Endodermal cell (in vitro differentiated cells): ENCODE data around the gene AAK1. TPM values are rescaled to one million over a fixed set of nuclear protein-coding genes. Genes with fewer than 3 reads are reported as not detected.

ENCODE experiments used
- DNase-seq: peaks from one replicate; pipeline ENCODE4 v3.0.0-alpha.2; 2017
- H3K27ac ChIP-seq: 2 replicates; pipeline ENCODE4 v1.5.1; 2013; ENCODE audit warnings: mild to moderate bottlenecking, low read depth, low read length, moderate library complexity
- H3K27me3 ChIP-seq: 2 replicates; pipeline ENCODE4 v1.6.1; 2013; ENCODE audit warnings: mild to moderate bottlenecking, low read length, moderate library complexity; ENCODE audit not compliant: insufficient read depth, control insufficient read depth, poor library complexity, severe bottlenecking
- H3K36me3 ChIP-seq: 2 replicates; pipeline ENCODE4 v1.7.0; 2013; ENCODE audit warnings: mild to moderate bottlenecking, low read length, moderate library complexity; ENCODE audit not compliant: control insufficient read depth, insufficient read depth
- H3K4me1 ChIP-seq: one replicate; pipeline ENCODE4 v1.7.0; 2013; ENCODE audit warnings: low read length; ENCODE audit not compliant: control insufficient read depth, insufficient read depth
- H3K4me3 ChIP-seq: 2 replicates; pipeline ENCODE4 v1.5.1; 2013; ENCODE audit warnings: mild to moderate bottlenecking, low read length, moderate library complexity
- H3K9ac ChIP-seq: 2 replicates; pipeline ENCODE4 v1.6.1; 2013; ENCODE audit warnings: mild to moderate bottlenecking, low read length, moderate library complexity; ENCODE audit not compliant: poor library complexity, severe bottlenecking; ENCODE audit errors: extremely low read depth
- H3K9me3 ChIP-seq: 2 replicates; pipeline ENCODE4 v1.6.1; 2013; ENCODE audit warnings: mild to moderate bottlenecking, low read length, moderate library complexity; ENCODE audit not compliant: control insufficient read depth
- H3K27ac Mint-ChIP-seq: 2 replicates; pipeline ENCODE4 v1.8.0; 2020; ENCODE audit warnings: mixed read lengths
- H3K27me3 Mint-ChIP-seq: 2 replicates; pipeline ENCODE4 v1.8.0; 2021; ENCODE audit warnings: mild to moderate bottlenecking, mixed read lengths; ENCODE audit not compliant: insufficient read depth
- H3K36me3 Mint-ChIP-seq: 2 replicates; pipeline ENCODE4 v1.8.0; 2020; ENCODE audit warnings: low read depth, mixed read lengths
- H3K4me1 Mint-ChIP-seq: 2 replicates; pipeline ENCODE4 v1.8.0; 2020; ENCODE audit warnings: mixed read lengths
- H3K4me3 Mint-ChIP-seq: 2 replicates; pipeline ENCODE4 v1.8.0; 2020; ENCODE audit warnings: mild to moderate bottlenecking, moderate library complexity, mixed read lengths
- H3K9me3 Mint-ChIP-seq: 2 replicates; pipeline ENCODE4 v1.8.0; 2020; ENCODE audit warnings: mild to moderate bottlenecking, mixed read lengths
- WGBS, 2 experiments: methylation state at CpG; one replicate each; pipeline versions ENCODE4 v1.1.5 to v1.1.7; 2013; ENCODE audit warnings: missing lambda C conversion rate in 2 of 2, mixed read lengths in 1 of 2; ENCODE audit not compliant: insufficient coverage in 1 of 2, insufficient read length in 1 of 2; 5-methylcytosine and 5-hydroxymethylcytosine counted together
- total RNA-seq, 2 donors: library from RNA; stranded (reverse); fragmentation: NEBNext Ultra II Directional in 1 of 2; extraction: Animal tissue kit (Norgen Biotek cat#: 25700) in 1 of 2; gene quantifications; 2 replicates in 1 of 2; 3 replicates in 1 of 2; pipeline ENCODE4 v1.2.1, GENCODE V29; 2021
- TF ChIP-seq, protein P1 (sequence below): fragments of 200-600 bp; sonication (generic); conservative IDR thresholded peaks from 2 replicates; pipeline ENCODE4 v1.5.0; 2021; ENCODE audit warnings: antibody characterized with exemption, mild to moderate bottlenecking

The AAK1 gene
- total RNA-seq, 2 donors from 2014 or later = 29.2 to 34.7 TPM

DNA sequence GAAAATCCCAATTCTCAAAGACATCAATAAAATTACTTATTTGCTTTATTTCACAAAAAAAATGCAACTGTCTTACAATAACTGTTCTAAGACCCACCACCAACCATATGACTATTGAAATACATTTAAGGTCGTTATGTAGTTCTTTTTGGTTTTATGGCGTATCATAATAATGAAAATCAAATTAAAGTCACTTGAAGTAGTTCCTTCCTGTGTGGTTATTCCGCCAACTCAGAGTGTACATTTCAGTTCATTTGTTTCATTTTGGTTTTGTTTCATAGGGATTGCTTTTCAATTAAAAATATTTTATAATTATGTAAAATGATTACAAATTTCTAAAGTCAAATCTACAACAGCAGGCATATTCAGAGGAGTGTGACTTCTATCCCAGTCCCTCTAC lies 45.9 kb upstream of the AAK1 start:
- Histone ChIP-seq H3K9ac (no peak overlapping the region), H3K27me3 (no peaks in the 10 kb centered on the region), H3K4me1 (no peaks in the 10 kb centered on the region), H3K27ac (no peak overlapping the region), H3K4me3 (no peak overlapping the region), H3K36me3 (no peaks in the 10 kb centered on the region), H3K9me3 (no peaks in the 10 kb centered on the region)
- H3K4me1 Mint-ChIP-seq = no peaks in the 10 kb centered on the region
- DNase-seq = no peak
- TF ChIP-seq, protein P1, sequence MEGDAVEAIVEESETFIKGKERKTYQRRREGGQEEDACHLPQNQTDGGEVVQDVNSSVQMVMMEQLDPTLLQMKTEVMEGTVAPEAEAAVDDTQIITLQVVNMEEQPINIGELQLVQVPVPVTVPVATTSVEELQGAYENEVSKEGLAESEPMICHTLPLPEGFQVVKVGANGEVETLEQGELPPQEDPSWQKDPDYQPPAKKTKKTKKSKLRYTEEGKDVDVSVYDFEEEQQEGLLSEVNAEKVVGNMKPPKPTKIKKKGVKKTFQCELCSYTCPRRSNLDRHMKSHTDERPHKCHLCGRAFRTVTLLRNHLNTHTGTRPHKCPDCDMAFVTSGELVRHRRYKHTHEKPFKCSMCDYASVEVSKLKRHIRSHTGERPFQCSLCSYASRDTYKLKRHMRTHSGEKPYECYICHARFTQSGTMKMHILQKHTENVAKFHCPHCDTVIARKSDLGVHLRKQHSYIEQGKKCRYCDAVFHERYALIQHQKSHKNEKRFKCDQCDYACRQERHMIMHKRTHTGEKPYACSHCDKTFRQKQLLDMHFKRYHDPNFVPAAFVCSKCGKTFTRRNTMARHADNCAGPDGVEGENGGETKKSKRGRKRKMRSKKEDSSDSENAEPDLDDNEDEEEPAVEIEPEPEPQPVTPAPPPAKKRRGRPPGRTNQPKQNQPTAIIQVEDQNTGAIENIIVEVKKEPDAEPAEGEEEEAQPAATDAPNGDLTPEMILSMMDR = no peak
- WGBS, 2 experiments = 92% methylated on average over 3 of the region's 3 CpGs; no CpG with 5 or more reads in 1 of the 2 experiments
- no peaks in the 10 kb centered on the region for H3K36me3 Mint-ChIP-seq
- H3K4me3 Mint-ChIP-seq = no peak overlapping the region
- no peaks in the 10 kb centered on the region for H3K9me3 Mint-ChIP-seq
- no peak overlapping the region for H3K27ac Mint-ChIP-seq
- H3K27me3 Mint-ChIP-seq = no peaks in the 10 kb centered on the region

DNA sequence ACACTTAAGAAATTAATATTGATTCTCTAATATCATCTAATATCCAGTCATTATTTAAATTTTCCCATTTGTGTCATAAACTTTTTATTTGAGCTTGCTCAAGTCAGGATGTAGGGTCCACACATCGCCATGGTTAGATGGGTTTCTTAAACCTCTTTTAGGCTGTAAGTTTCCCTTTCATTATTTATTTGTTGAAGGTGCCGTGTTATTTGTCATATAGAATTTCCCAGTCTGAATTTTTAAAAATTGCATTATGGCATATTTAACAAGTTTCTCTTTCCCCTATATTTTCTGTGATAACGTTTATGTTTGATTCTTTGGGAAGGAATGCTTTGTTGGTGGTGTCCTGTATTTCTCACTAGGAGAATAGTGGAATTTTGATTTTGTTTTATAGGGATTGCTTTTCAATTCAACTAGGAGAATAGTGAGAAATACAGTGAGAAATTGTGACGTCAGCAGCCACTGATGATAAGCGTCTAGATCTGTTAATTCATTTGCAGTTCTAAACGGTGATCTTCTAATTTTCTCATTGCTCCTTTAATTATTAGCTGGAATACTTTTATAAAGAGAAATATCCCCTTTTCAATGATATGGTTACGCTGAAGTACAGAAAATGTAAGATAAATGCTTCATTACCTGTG lies 44.6 kb upstream of the AAK1 start:
- no peaks in the 10 kb centered on the region for H3K9me3 ChIP-seq
- no peak overlapping the region for H3K27ac ChIP-seq
- H3K4me1 ChIP-seq = no peaks in the 10 kb centered on the region
- TF ChIP-seq, protein P1 = no peak
- H3K36me3 Mint-ChIP-seq = no peaks in the 10 kb centered on the region
- WGBS, 2 experiments = 86 to 87% methylated on average over 2 to 6 of the region's 7 CpGs
- H3K4me3 ChIP-seq = no peak overlapping the region
- no peaks in the 10 kb centered on the region for H3K27me3 Mint-ChIP-seq
- H3K4me3 Mint-ChIP-seq = no peak overlapping the region
- H3K27me3 ChIP-seq = no peaks in the 10 kb centered on the region
- no peak overlapping the region for H3K27ac Mint-ChIP-seq
- no peak overlapping the region for H3K9ac ChIP-seq
- peaks cover 4% of the 10 kb centered on the region for H3K4me1 Mint-ChIP-seq
- H3K9me3 Mint-ChIP-seq = no peaks in the 10 kb centered on the region
- H3K36me3 ChIP-seq = no peaks in the 10 kb centered on the region
- no peak for DNase-seq

DNA sequence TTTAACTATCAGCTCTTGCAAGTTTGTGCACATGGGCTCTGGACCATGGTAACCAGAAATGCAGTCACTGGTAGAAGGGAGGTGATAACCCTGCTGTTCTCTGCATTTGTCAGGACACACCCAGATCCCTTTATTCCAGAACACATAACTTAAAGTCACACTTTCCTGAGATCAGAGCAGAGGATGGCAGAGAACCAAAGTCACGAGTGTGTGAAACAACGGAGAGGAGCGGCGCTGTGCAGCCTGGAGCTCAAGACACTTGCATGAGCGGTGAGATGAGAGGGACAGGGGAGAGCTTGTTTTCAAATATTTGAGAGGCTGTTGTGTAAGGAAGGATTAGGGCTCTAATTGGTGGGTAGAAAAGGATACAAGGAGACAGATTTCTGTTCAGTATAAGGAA lies 43.3 kb upstream of the AAK1 start:
- TF ChIP-seq, protein P1 = no peak
- no peaks in the 10 kb centered on the region for H3K9me3 Mint-ChIP-seq
- Histone ChIP-seq H3K27ac (no peak overlapping the region), H3K36me3 (no peaks in the 10 kb centered on the region), H3K4me3 (no peak overlapping the region), H3K27me3 (no peaks in the 10 kb centered on the region), H3K9me3 (no peaks in the 10 kb centered on the region), H3K4me1 (no peaks in the 10 kb centered on the region), H3K9ac (no peak overlapping the region)
- peaks cover 4% of the 10 kb centered on the region for H3K4me1 Mint-ChIP-seq
- no peaks in the 10 kb centered on the region for H3K27me3 Mint-ChIP-seq
- H3K36me3 Mint-ChIP-seq = no peaks in the 10 kb centered on the region
- H3K27ac Mint-ChIP-seq = no peak overlapping the region
- H3K4me3 Mint-ChIP-seq = no peak overlapping the region
- DNase-seq = no peak
- 93 to 98% methylated on average over 5 of the region's 5 CpGs for WGBS, 2 experiments
